Activated naive CD4-positive, alpha-beta T cell (primary cell): ENCODE results near the gene SMCR8.
"Not testable (repeated sequence)": the region's sequence is repeated elsewhere in the genome, so short reads cannot be mapped to it uniquely, and the experiment has no call there.

ENCODE experiments used
- DNase-seq, 4 experiments: peaks; one replicate each; lab custom pipeline; 2025; lab: John Stamatoyannopoulos, UW

Gene SMCR8

GRCh38 chr17:18314731-18315561 lies at the start of gene SMCR8, which contains the start of gene TOP3A:
TSS of gene SMCR8 (plus strand) at chr17:18315293. CDS start at chr17:18315790, 497 bp downstream.
TSS of gene TOP3A (minus strand) at chr17:18314994. CDS start at chr17:18314778, 216 bp downstream.
- DNase-seq: peak; percentile 88 to 95 (median 94)

GRCh38 chr17:18267366-18267765 lies 47.7 kb upstream of the SMCR8 start:
- DNase-seq: no peak

GRCh38 chr17:18267927-18268711 lies 47.0 kb upstream of the SMCR8 start:
- no peak for DNase-seq

GRCh38 chr17:18270046-18270931 lies 44.8 kb upstream of the SMCR8 start:
- no peak for DNase-seq

GRCh38 chr17:18277076-18277475 lies 38.0 kb upstream of the SMCR8 start:
- no peak for DNase-seq

GRCh38 chr17:18278867-18279266 lies 36.2 kb upstream of the SMCR8 start:
- DNase-seq: no peak

GRCh38 chr17:18280249-18280648 lies 34.8 kb upstream of the SMCR8 start:
- DNase-seq: no peak

GRCh38 chr17:18280766-18281371 lies 34.2 kb upstream of the SMCR8 start:
- no peak for DNase-seq

GRCh38 chr17:18281788-18282187 lies 33.3 kb upstream of the SMCR8 start:
- no peak for DNase-seq

- DNase-seq: no peak
Measured at GRCh38 chr17:18285296-18285695, 29.8 kb upstream of the SMCR8 start.

- no peak for DNase-seq
Measured at GRCh38 chr17:18291718-18292540, 23.2 kb upstream of the SMCR8 start.

- DNase-seq: not testable (repeated sequence)
Measured at GRCh38 chr17:18298061-18298460, 17.0 kb upstream of the SMCR8 start.

GRCh38 chr17:18300725-18301480 lies 14.2 kb upstream of the SMCR8 start:
- DNase-seq: no peak

- not testable (repeated sequence) for DNase-seq
Measured at GRCh38 chr17:18303206-18303605, 11.9 kb upstream of the SMCR8 start.

GRCh38 chr17:18309202-18309601 lies 5.9 kb upstream of the SMCR8 start:
- DNase-seq: no peak

- DNase-seq: peak in 1 of 4 experiments; percentile 29
Measured at GRCh38 chr17:18314059-18314730, 898 bp upstream of the SMCR8 start.

- DNase-seq: peak in 1 of 4 experiments; percentile 53
Measured at GRCh38 chr17:18315562-18315922, 449 bp downstream of the SMCR8 start.

GRCh38 chr17:18315961-18316360 lies 868 bp downstream of the SMCR8 start:
- DNase-seq: no peak

GRCh38 chr17:18318117-18318516 lies 3.0 kb downstream of the SMCR8 start:
- DNase-seq: no peak
